Measurements from ENCODE around the gene SVEP1.

DNA sequence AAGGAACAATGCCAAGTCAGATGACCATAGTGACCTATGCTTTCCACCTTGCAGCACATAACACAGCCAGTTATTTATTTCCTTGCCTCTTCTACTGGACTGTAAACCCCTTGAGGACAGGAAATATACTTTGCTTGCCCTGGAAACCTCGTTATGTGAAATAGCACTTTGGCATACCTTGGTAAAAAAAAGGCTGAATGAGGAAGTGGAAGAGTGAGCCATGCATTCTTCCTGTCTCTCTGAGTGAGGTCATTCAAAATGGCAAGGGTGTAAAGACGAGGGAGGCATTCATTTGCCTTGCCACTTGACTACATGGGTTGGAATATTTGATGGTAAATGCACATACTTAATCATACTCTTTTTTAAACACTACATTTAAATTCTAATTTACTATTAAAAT lies 42.8 kb upstream of the SVEP1 start:
- TF ChIP-seq, protein P1, sequence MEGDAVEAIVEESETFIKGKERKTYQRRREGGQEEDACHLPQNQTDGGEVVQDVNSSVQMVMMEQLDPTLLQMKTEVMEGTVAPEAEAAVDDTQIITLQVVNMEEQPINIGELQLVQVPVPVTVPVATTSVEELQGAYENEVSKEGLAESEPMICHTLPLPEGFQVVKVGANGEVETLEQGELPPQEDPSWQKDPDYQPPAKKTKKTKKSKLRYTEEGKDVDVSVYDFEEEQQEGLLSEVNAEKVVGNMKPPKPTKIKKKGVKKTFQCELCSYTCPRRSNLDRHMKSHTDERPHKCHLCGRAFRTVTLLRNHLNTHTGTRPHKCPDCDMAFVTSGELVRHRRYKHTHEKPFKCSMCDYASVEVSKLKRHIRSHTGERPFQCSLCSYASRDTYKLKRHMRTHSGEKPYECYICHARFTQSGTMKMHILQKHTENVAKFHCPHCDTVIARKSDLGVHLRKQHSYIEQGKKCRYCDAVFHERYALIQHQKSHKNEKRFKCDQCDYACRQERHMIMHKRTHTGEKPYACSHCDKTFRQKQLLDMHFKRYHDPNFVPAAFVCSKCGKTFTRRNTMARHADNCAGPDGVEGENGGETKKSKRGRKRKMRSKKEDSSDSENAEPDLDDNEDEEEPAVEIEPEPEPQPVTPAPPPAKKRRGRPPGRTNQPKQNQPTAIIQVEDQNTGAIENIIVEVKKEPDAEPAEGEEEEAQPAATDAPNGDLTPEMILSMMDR (IDR thresholded peaks at IDR 0.05), result no peak
- TF ChIP-seq EP300 (IDR thresholded peaks at IDR 0.05; ENCODE audit: borderline replicate concordance in 1 of 2, low read depth in 1 of 2, low read length in 1 of 2), result no peak
- TF ChIP-seq POLR2AphosphoS5 (IDR thresholded peaks at IDR 0.05; ENCODE audit: low read depth, low read length), result no peak
- TF ChIP-seq GATA2 (CRISPR knock-in tag; IDR thresholded peaks at IDR 0.05), result no peak
- TF ChIP-seq RAD21 (IDR thresholded peaks at IDR 0.05; ENCODE audit: low read length), result no peak
- no peak for TF ChIP-seq TAF1 (IDR thresholded peaks at IDR 0.05; ENCODE audit: borderline replicate concordance, low read depth, low read length)
- TF ChIP-seq FOXJ3 (CRISPR knock-in tag; IDR thresholded peaks at IDR 0.05), result no peak
- TF ChIP-seq YY1 (IDR thresholded peaks at IDR 0.05; ENCODE audit: low read depth), result no peak

Data from SK-N-SH (cell line).